RWPE2 (cell line): ENCODE data around the gene MRPL49.

Source experiments
- ATAC-seq: fragments of 200-7000 bp; cut with Tn5 transposase; 3 replicates; pipeline ENCODE4 v1.9.1; 2021; ENCODE audit warnings: low read depth
- DNase-seq: peaks from one replicate; pipeline ENCODE4 v3.0.0-alpha.2; 2020; ENCODE audit warnings: low spot score
- H3K27ac ChIP-seq: fragments of 450-650 bp; 2 replicates; pipeline ENCODE4 v1.5.1; 2017; ENCODE audit warnings: mild to moderate bottlenecking; ENCODE audit not compliant: poor library complexity, severe bottlenecking
- H3K27me3 ChIP-seq: fragments of 250-450 bp; sonication (Bioruptor Pico); 2 replicates; pipeline ENCODE4 v1.5.1; 2021; ENCODE audit warnings: mild to moderate bottlenecking, moderate library complexity; ENCODE audit not compliant: insufficient read depth, poor library complexity, severe bottlenecking
- H3K36me3 ChIP-seq: fragments of 250-450 bp; sonication (Bioruptor Pico); 2 replicates; pipeline ENCODE4 v1.5.1; 2020; ENCODE audit warnings: low read depth, mild to moderate bottlenecking, moderate library complexity
- H3K4me1 ChIP-seq: fragments of 250-450 bp; sonication (Bioruptor Pico); 2 replicates; pipeline ENCODE4 v1.5.1; 2021; ENCODE audit warnings: mild to moderate bottlenecking, moderate library complexity; ENCODE audit not compliant: insufficient read depth, poor library complexity, severe bottlenecking
- H3K4me3 ChIP-seq: fragments of 250-450 bp; sonication (Bioruptor Pico); 2 replicates; pipeline ENCODE4 v1.5.1; 2021; ENCODE audit warnings: mild to moderate bottlenecking, moderate library complexity; ENCODE audit not compliant: severe bottlenecking
- H3K9me3 ChIP-seq: fragments of 250-450 bp; sonication (Bioruptor Pico); 2 replicates; pipeline ENCODE4 v1.5.1; 2021; ENCODE audit warnings: mild to moderate bottlenecking, moderate library complexity; ENCODE audit not compliant: severe bottlenecking
- TF ChIP-seq, protein P1 (sequence below): fragments of 450-650 bp; IDR thresholded peaks from one replicate; pipeline ENCODE4 v1.5.1; 2017; ENCODE audit warnings: mild to moderate bottlenecking, moderate library complexity; ENCODE audit not compliant: poor library complexity, severe bottlenecking

The MRPL49 gene

GRCh38 chr11:65100674-65101350 is 21.3 kb upstream of the MRPL49 start:
- H3K9me3 ChIP-seq = no peaks in the 10 kb centered on the region
- H3K4me3 ChIP-seq = no peak overlapping the region
- no peak for ATAC-seq
- peaks cover 5% of the 10 kb centered on the region for H3K4me1 ChIP-seq
- peaks cover 24% of the 10 kb centered on the region for H3K36me3 ChIP-seq
- no peak for DNase-seq
- no peaks in the 10 kb centered on the region for H3K27me3 ChIP-seq
- TF ChIP-seq, protein P1, sequence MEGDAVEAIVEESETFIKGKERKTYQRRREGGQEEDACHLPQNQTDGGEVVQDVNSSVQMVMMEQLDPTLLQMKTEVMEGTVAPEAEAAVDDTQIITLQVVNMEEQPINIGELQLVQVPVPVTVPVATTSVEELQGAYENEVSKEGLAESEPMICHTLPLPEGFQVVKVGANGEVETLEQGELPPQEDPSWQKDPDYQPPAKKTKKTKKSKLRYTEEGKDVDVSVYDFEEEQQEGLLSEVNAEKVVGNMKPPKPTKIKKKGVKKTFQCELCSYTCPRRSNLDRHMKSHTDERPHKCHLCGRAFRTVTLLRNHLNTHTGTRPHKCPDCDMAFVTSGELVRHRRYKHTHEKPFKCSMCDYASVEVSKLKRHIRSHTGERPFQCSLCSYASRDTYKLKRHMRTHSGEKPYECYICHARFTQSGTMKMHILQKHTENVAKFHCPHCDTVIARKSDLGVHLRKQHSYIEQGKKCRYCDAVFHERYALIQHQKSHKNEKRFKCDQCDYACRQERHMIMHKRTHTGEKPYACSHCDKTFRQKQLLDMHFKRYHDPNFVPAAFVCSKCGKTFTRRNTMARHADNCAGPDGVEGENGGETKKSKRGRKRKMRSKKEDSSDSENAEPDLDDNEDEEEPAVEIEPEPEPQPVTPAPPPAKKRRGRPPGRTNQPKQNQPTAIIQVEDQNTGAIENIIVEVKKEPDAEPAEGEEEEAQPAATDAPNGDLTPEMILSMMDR = peak; percentile 25
- H3K27ac ChIP-seq = no peak overlapping the region

DNA sequence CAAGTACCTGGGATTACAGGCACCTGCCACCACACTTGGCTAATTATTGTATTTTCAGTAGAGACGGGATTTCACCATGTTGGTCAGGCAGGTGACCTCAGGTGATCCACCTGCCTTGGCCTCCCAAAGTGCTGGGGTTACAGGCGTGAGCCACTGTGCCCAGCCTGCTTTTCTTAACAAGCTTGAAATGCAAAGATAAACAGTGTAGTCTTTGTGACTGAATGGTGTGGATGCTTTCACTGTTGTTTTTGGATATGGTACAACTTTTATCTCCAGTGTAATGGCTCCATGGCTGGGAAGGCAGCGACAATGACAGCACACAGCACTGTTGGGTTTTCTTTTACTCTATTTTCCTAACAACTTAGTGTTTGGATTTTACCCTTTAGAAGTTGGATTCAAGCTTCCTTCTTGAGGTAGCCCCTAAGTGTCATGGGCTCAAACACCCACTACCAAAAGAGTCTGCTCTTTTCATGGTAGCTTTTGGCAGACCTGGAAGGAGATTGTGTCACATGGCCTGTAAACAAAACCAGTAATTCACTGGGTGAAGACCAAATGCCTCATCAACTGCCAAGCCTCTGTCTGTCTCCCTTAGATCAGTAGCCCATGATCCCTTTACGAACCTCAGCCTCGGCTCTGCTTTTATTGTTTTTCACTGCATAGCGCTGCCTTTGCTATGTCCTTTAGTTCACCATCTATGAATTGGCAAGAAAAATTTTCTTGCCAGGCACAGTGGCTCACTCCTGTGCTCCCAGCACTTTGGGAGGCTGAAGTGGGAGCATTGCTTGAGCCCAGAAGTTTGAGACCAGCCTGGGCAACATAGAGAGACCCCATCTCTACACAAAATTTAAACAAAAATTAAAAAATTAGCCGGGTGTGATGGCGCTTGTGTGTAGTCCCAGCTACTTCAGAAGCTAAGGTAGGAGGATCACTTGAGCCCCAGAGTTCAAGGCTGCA is 19.7 kb upstream of the MRPL49 start:
- no peaks in the 10 kb centered on the region for H3K9me3 ChIP-seq
- no peak overlapping the region for H3K27ac ChIP-seq
- no peaks in the 10 kb centered on the region for H3K27me3 ChIP-seq
- H3K4me1 ChIP-seq = no peaks in the 10 kb centered on the region
- ATAC-seq (no peak), DNase-seq (no peak)
- peaks cover 18% of the 10 kb centered on the region for H3K36me3 ChIP-seq
- no peak overlapping the region for H3K4me3 ChIP-seq
- TF ChIP-seq, protein P1 = no peak

- H3K36me3 ChIP-seq = 0 out of 2 replicates have a peak, but pooled peaks cover 9% of the 10 kb centered on the region
- H3K27me3 ChIP-seq = no peaks in the 10 kb centered on the region
- ATAC-seq (no peak), DNase-seq (no peak)
- TF ChIP-seq, protein P1 = no peak
- no peaks in the 10 kb centered on the region for H3K9me3 ChIP-seq
- H3K4me1 ChIP-seq = no peaks in the 10 kb centered on the region
- no peak overlapping the region for H3K4me3 ChIP-seq
- H3K27ac ChIP-seq = no peak overlapping the region
Measured at GRCh38 chr11:65103476-65103875, 18.6 kb upstream of the MRPL49 start.

GRCh38 chr11:65104628-65105027 is 17.5 kb upstream of the MRPL49 start:
- DNase-seq (no peak), ATAC-seq (no peak)
- Histone ChIP-seq H3K27ac (no peak overlapping the region), H3K27me3 (no peaks in the 10 kb centered on the region), H3K4me3 (no peak overlapping the region), H3K36me3 (0 out of 2 replicates have a peak, but pooled peaks cover 8% of the 10 kb centered on the region), H3K4me1 (no peaks in the 10 kb centered on the region), H3K9me3 (no peaks in the 10 kb centered on the region)
- TF ChIP-seq, protein P1 = no peak
